ENCODE measurements around the gene MIS12. TPM values are rescaled to one million over a fixed set of nuclear protein-coding genes. Genes with fewer than 3 reads are reported as not detected.

The MIS12 gene
- total RNA-seq, 2 donors from 2014 or later = 6.6 to 11.4 TPM

DNA sequence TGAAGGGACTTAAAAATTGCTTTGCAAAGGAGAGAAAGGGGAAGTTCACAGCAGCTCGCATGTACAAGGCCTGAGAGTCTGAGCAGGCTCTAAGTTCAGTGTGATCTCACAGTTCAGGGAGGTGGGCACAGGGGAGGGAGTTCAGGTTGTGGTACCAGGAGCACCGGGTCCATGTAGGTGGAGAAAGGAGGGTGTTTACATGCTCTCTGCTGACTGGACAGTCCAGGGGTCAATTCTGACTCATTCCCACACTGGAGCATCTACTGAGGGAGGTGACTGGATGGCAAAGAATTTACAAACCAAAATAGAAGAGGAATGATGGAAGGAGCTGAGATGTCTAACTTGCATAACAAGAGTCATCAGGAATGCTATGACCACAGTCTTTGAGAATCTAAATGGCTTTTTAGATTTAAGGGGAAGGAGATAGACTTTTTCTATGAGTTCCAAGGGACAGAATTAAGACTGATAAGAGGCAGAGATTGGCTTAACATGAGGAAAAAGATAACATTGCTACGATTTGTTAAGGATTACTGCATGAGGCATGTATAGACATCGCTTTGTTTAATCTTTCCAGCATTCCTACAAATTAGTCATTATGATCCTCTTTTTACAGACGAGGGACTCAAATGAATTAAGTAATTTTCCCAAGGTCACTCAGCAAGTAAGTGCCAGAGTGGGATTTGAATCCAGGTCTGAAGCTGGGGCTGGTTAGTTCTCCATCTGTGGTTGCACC is 29.9 kb downstream of the MIS12 start:
- Histone ChIP-seq H3K27ac (no peak overlapping the region), H3K36me3 (peaks cover 30% of the 10 kb centered on the region), H3K4me3 (no peak overlapping the region), H3K4me1 (no peaks in the 10 kb centered on the region), H3K27me3 (no peaks in the 10 kb centered on the region), H3K9me3 (no peaks in the 10 kb centered on the region)
- no peak for DNase-seq (ENCODE audit: low spot score)
- TF ChIP-seq, protein P1, sequence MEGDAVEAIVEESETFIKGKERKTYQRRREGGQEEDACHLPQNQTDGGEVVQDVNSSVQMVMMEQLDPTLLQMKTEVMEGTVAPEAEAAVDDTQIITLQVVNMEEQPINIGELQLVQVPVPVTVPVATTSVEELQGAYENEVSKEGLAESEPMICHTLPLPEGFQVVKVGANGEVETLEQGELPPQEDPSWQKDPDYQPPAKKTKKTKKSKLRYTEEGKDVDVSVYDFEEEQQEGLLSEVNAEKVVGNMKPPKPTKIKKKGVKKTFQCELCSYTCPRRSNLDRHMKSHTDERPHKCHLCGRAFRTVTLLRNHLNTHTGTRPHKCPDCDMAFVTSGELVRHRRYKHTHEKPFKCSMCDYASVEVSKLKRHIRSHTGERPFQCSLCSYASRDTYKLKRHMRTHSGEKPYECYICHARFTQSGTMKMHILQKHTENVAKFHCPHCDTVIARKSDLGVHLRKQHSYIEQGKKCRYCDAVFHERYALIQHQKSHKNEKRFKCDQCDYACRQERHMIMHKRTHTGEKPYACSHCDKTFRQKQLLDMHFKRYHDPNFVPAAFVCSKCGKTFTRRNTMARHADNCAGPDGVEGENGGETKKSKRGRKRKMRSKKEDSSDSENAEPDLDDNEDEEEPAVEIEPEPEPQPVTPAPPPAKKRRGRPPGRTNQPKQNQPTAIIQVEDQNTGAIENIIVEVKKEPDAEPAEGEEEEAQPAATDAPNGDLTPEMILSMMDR (IDR thresholded peaks at IDR 0.05) = no peak

DNA sequence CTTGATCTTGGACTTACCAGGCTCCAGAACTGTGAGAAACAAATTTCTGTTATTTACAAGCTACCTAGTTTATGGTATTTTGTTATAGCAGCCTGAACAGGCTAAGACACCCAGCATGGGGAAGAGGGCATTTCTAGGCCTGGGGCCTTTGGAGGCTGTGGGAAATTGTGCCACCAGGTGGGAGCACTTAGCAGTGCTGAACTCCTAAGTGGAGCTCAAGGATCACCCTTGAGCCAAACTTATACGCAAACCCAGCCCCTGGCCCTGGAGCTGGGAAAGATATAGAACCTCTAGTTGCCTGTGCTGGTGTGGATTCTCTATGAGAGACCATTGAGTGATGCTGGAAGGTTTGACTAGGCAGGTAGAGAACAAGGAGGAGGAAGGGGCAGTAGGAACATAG is 36.1 kb downstream of the MIS12 start:
- TF ChIP-seq, protein P1 (IDR thresholded peaks at IDR 0.05) = no peak
- no peak overlapping the region for H3K4me3 ChIP-seq
- DNase-seq (ENCODE audit: low spot score) = no peak
- H3K36me3 ChIP-seq = peaks cover 34% of the 10 kb centered on the region
- no peaks in the 10 kb centered on the region for H3K9me3 ChIP-seq
- H3K27me3 ChIP-seq = no peaks in the 10 kb centered on the region
- H3K4me1 ChIP-seq = peaks cover 0 to 11% of the 10 kb centered on the region in 2 donors
- H3K27ac ChIP-seq = no peak overlapping the region

DNA sequence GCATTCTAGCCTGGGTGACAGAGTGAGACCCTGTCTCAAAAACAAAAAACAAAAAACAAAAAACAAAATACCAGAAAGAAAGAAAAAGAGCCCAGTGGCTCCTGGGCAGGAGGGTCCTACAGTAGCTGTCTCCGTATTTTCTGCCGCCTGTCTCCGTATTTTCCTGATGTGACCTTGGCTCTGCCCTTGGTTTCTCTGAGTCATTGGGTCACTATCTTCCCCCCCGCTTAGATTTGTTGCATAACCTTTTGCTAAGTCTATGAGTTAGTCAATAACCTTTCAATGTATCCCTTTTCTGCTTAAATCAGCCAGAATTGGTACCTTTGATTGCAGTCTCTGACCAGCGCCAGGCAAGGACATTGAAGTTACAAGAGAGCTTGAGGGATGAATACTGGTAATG is 36.9 kb downstream of the MIS12 start:
- peaks cover 32% of the 10 kb centered on the region for H3K36me3 ChIP-seq
- H3K27me3 ChIP-seq = no peaks in the 10 kb centered on the region
- no peak overlapping the region for H3K4me3 ChIP-seq
- H3K4me1 ChIP-seq = peaks cover 0 to 13% of the 10 kb centered on the region in 2 donors
- no peak for DNase-seq (ENCODE audit: low spot score)
- H3K9me3 ChIP-seq = no peaks in the 10 kb centered on the region
- no peak overlapping the region for H3K27ac ChIP-seq
- TF ChIP-seq, protein P1 (IDR thresholded peaks at IDR 0.05) = no peak

DNA sequence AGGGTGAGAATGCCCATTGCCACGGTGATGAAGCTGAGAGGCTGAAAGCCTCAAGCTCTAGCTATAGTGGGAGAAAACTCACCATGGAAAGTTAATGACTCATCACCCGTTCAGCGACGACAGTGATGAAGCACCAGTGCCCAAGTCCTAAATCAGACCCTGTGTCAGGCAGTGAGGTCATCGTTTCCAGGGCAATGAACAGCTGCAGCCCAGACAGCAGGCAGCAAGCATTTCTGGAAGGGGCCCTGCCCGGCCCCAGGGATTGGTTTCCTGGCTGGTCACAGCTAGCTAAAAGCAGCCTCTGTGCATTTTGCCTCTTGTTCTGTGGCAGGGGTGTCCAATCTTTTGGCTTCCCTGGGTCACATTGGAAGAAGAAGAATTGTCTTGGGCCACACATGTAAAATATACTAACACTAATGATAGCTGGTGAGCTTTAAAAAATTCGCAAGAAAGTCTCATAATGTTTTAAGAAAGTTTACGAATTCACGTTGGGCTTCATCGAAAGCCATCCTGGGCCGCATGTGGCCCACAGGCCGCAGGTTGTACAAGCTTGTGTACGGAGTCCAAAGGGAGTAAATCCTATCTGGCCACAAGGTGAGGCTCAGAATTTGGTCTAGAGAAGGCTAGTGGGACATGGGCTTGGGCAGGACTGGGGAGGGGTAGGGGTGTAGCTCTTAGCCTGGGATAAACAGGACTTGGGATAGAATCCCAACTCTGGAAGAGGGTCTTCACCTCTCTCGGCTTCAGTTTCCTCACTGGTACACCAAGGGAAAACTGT is 40.6 kb downstream of the MIS12 start:
- Histone ChIP-seq H3K27ac (peak overlapping the region; percentile 68 to 78), H3K27me3 (no peaks in the 10 kb centered on the region), H3K4me1 (peaks cover 0 to 13% of the 10 kb centered on the region in 2 donors), H3K4me3 (no peak overlapping the region), H3K36me3 (peaks cover 29% of the 10 kb centered on the region), H3K9me3 (no peaks in the 10 kb centered on the region)
- DNase-seq (ENCODE audit: low spot score) = peak; percentile 91
- TF ChIP-seq, protein P1 (IDR thresholded peaks at IDR 0.05) = no peak

DNA sequence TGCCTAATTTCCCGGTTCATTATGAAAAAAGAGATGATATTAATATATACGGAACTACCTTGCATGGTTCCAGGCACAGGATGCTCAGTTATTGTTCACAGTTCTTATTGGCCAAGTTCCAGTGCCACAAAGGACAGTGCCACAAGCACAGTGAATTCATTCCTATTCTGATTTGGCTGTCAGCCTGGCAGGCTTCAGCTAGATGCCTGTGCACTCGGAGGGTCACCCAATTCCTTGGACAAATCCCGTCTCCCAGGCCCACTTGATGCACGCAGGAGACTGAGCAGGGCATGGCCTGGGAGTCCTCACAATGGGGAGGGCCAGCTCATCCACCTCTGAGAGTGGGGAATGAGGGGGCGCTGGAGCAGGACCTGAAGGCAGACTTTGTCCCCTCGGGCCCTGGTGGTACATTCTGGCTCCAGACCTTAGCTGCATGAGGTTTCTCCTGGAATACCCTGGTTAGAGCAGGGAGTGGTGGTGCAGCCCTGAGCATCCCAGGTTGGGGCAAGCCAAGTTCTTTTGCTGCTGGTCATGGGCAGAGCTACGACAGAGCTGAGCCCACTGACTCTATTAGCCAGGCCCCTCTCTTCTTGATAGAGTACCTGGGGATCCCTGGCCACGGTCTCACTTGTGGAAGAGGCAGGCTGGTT is 41.4 kb downstream of the MIS12 start:
- TF ChIP-seq, protein P1 (IDR thresholded peaks at IDR 0.05) = no peak
- peak overlapping the region; percentile 68 to 78 for H3K27ac ChIP-seq
- DNase-seq (ENCODE audit: low spot score) = no peak
- no peaks in the 10 kb centered on the region for H3K9me3 ChIP-seq
- no peak overlapping the region for H3K4me3 ChIP-seq
- H3K4me1 ChIP-seq = peaks cover 0 to 13% of the 10 kb centered on the region in 2 donors
- no peaks in the 10 kb centered on the region for H3K27me3 ChIP-seq
- peaks cover 29% of the 10 kb centered on the region for H3K36me3 ChIP-seq

Measured in right atrium auricular region (tissue), 2 donors.